Parathyroid adenoma (tissue), 2 donors: Measurements from ENCODE around the gene CEBPA.

Experiments used
- H2AFZ ChIP-seq: fragments of 300-600 bp; sonication (generic); one replicate; pipeline ENCODE4 v1.7.0; 2017; ENCODE audit warnings: antibody characterized with exemption, mild to moderate bottlenecking
- H3K27ac ChIP-seq: fragments of 300-600 bp; sonication (generic); one replicate; pipeline ENCODE4 v1.7.0; 2017
- H3K27me3 ChIP-seq: fragments of 300-600 bp; sonication (generic); one replicate; pipeline ENCODE4 v1.7.0; 2017; ENCODE audit warnings: low read length; ENCODE audit not compliant: control insufficient read depth, insufficient read depth
- H3K36me3 ChIP-seq: fragments of 300-600 bp; sonication (generic); one replicate; pipeline ENCODE4 v1.7.0; 2017; ENCODE audit warnings: low read length; ENCODE audit not compliant: control insufficient read depth, insufficient read depth
- H3K4me1 ChIP-seq: fragments of 300-600 bp; sonication (generic); one replicate; pipeline ENCODE4 v1.7.0; 2017; ENCODE audit warnings: control low read depth
- H3K4me2 ChIP-seq: fragments of 300-600 bp; sonication (generic); one replicate; pipeline ENCODE4 v1.7.0; 2017; ENCODE audit warnings: low read length
- H3K4me3 ChIP-seq: fragments of 300-600 bp; sonication (generic); one replicate; pipeline ENCODE4 v1.7.0; 2017; ENCODE audit warnings: low read depth, low read length
- H3K79me2 ChIP-seq: fragments of 300-600 bp; sonication (generic); one replicate; pipeline ENCODE4 v1.7.0; 2017; ENCODE audit warnings: control low read depth
- H3K9ac ChIP-seq: fragments of 300-600 bp; sonication (generic); one replicate; pipeline ENCODE4 v1.7.0; 2017; ENCODE audit warnings: mild to moderate bottlenecking
- H3K9me3 ChIP-seq: fragments of 300-600 bp; sonication (generic); one replicate; pipeline ENCODE4 v1.7.0; 2017; ENCODE audit warnings: low read length; ENCODE audit not compliant: control insufficient read depth
- CTCF ChIP-seq: fragments of 300-600 bp; sonication (generic); IDR thresholded peaks from one replicate; pipeline ENCODE4 v1.7.0; 2017; ENCODE audit warnings: antibody characterized with exemption, mild to moderate bottlenecking
- donor health status: primary hyperparathyroidism.

CEBPA gene

GRCh38 chr19:33251526-33252090, 50.7 kb downstream of the CEBPA start:
- Histone ChIP-seq H2AFZ (no peak overlapping the region), H3K4me2 (no peak overlapping the region), H3K27me3 (no peaks in the 10 kb centered on the region), H3K9ac (no peak overlapping the region), H3K79me2 (peaks cover 2% of the 10 kb centered on the region), H3K36me3 (no peaks in the 10 kb centered on the region), H3K4me3 (no peak overlapping the region), H3K4me1 (peaks cover 8% of the 10 kb centered on the region), H3K9me3 (no peaks in the 10 kb centered on the region), H3K27ac (no peak overlapping the region)
- TF ChIP-seq CTCF, result no peak

- Histone ChIP-seq H3K4me2 (no peak overlapping the region), H3K9me3 (no peaks in the 10 kb centered on the region), H2AFZ (no peak overlapping the region), H3K27me3 (no peaks in the 10 kb centered on the region), H3K79me2 (peaks cover 2% of the 10 kb centered on the region), H3K36me3 (no peaks in the 10 kb centered on the region), H3K4me1 (peaks cover 8% of the 10 kb centered on the region), H3K27ac (no peak overlapping the region), H3K9ac (no peak overlapping the region), H3K4me3 (no peak overlapping the region)
- TF ChIP-seq CTCF, result no peak
These were observed 51.3 kb downstream of the CEBPA start for GRCh38 chr19:33251076-33251475.

- no peak overlapping the region for H3K27ac ChIP-seq
- H2AFZ ChIP-seq, result no peak overlapping the region
- no peaks in the 10 kb centered on the region for H3K9me3 ChIP-seq
- H3K4me1 ChIP-seq, result peaks cover 8% of the 10 kb centered on the region
- peaks cover 2% of the 10 kb centered on the region for H3K79me2 ChIP-seq
- no peak overlapping the region for H3K4me3 ChIP-seq
- H3K9ac ChIP-seq, result no peak overlapping the region
- H3K4me2 ChIP-seq, result no peak overlapping the region
- no peak for TF ChIP-seq CTCF
- H3K36me3 ChIP-seq, result no peaks in the 10 kb centered on the region
- no peaks in the 10 kb centered on the region for H3K27me3 ChIP-seq
These were observed 51.8 kb downstream of the CEBPA start for GRCh38 chr19:33250500-33250899.
